Measurements from ENCODE around the gene ZNF519.

The ZNF519 gene

DNA sequence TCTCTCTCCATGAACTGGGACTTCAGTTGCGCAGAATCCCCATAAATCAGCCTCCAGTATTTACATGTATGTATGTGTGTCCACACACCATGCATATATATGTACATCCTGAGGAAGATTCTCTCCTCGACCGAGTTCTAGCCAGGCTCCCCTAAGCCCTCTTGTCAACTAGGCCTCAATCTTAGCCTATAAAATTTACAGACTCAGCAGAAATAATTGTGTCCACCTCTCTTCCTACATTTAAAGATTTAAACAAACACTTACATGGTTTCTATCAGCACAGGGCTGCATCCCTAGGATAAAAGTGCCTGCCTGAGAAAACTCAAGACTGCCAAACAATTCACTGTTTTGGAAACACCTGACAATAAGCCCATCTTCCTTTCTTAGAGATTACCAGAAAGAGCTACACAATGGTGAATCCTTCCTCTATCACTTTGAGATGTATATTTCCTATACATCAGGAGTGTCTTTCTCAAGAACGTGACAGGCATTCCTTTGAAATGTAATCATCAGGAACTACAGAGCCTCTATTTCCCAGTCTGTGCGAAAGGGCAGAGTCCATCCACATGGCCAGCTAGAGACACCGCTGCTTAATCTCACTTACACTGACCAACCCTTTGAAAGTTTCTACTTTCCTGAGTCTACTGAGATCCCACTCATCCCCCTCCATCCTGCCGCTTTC, 39.5 kb downstream of the ZNF519 start:
- Histone ChIP-seq H3K9me3 (ENCODE audit: control insufficient read depth, insufficient read depth, low read length) (peaks cover 3% of the 10 kb centered on the region; the same call in 1 of the 2 replicates), H3K36me3 (ENCODE audit: insufficient read depth, low read length) (peaks cover 6% of the 10 kb centered on the region)

GRCh38 chr18:14089781-14090180, 42.5 kb downstream of the ZNF519 start:
- Histone ChIP-seq H3K9ac (ENCODE audit: low read depth, low read length) (no peak overlapping the region), H3K36me3 (ENCODE audit: insufficient read depth, low read length) (no peaks in the 10 kb centered on the region), H3K9me3 (ENCODE audit: control insufficient read depth, insufficient read depth, low read length) (no peaks in the 10 kb centered on the region), H3K4me1 (ENCODE audit: insufficient read depth, low read length) (no peaks in the 10 kb centered on the region)

More for the DNA sequence above, 39.5 kb downstream of the ZNF519 start:
- Histone ChIP-seq H3K4me1 (ENCODE audit: insufficient read depth, low read length) (no peaks in the 10 kb centered on the region), H3K9ac (ENCODE audit: low read depth, low read length) (no peak overlapping the region)

GRCh38 chr18:14089191-14089590, 43.0 kb downstream of the ZNF519 start:
- Histone ChIP-seq H3K9me3 (ENCODE audit: control insufficient read depth, insufficient read depth, low read length) (no peaks in the 10 kb centered on the region), H3K9ac (ENCODE audit: low read depth, low read length) (no peak overlapping the region), H3K4me1 (ENCODE audit: insufficient read depth, low read length) (no peaks in the 10 kb centered on the region), H3K36me3 (ENCODE audit: insufficient read depth, low read length) (no peaks in the 10 kb centered on the region)

DNA sequence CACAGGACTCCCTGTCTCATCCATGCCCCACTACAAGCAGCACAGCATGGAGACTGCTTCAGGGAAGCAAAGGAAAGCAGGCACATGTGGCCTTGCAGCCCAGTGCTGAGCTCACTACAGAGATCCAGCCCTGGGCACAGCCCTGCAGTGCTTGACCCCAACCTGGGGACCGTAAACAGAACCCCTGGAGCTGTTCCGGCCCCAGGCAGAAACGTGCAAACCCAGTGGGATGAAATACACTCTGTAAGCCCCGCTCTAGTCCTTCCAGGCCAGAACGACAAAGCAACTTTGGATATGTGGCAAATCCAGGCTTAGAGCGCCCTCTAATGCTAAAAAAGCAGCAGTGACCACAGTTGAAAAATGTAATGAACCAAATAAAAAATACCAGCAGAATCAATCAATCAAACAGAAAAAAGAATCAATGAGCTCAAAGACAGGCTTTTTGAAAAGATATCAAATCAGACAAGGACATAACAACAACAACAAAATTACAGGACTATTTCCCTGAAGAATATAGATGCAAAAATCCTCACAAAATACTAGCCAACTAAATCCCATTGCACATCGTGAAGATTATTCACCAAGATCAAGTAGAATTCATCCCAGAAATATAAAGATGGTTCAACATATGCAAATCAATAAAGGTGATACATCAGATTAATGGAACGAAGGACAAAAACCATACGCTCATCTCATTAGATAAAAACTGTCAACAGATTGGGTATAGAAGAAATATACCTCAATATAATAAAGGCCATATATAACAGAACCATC, 45.6 kb downstream of the ZNF519 start:
- Histone ChIP-seq H3K9ac (ENCODE audit: low read depth, low read length) (no peak overlapping the region), H3K36me3 (ENCODE audit: insufficient read depth, low read length) (no peaks in the 10 kb centered on the region)

DNA sequence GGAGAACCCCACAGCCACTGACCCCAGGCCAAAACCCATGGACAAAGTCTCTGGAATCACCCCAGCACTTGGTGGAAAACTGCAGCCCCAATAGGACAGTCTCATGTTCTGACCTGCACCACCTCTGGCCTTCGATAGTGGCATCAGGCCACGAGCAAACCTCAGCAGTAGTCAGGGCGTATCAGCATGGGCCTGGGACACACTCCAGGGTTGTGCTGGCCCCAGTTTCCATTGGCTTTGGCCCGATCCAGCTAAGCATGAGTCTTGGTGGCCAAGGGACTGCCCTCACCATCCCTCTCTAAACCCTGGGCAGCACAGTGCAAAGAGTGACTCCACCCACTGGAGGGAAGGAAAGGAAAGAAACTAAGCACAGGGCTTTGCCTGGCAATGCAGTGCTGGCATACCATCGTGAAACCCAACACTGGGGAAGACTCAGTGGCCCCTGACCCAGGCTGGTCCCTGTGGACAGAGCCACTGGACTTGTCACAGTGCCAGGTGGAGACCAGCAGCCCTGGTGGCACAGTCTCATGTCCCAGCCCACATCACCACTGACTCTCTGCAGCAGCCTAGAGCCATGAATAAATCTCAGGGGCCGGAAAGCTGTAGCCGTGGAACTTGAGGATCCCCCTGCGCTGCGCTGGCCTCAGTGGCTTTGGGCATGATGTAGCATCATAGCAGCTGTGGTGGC, 46.3 kb downstream of the ZNF519 start:
- Histone ChIP-seq H3K9me3 (ENCODE audit: control insufficient read depth, insufficient read depth, low read length) (no peaks in the 10 kb centered on the region), H3K9ac (ENCODE audit: low read depth, low read length) (no peak overlapping the region), H3K36me3 (ENCODE audit: insufficient read depth, low read length) (no peaks in the 10 kb centered on the region), H3K4me1 (ENCODE audit: insufficient read depth, low read length) (no peaks in the 10 kb centered on the region)

More for the DNA sequence above, 45.6 kb downstream of the ZNF519 start:
- H3K4me1 ChIP-seq (ENCODE audit: insufficient read depth, low read length), result no peaks in the 10 kb centered on the region
- H3K9me3 ChIP-seq (ENCODE audit: control insufficient read depth, insufficient read depth, low read length), result no peaks in the 10 kb centered on the region

GRCh38 chr18:14075196-14075595, 57.0 kb downstream of the ZNF519 start:
- Histone ChIP-seq H3K36me3 (ENCODE audit: insufficient read depth, low read length) (0 out of 2 replicates have a peak, but pooled peaks cover 5% of the 10 kb centered on the region), H3K9ac (ENCODE audit: low read depth, low read length) (no peak overlapping the region), H3K4me1 (ENCODE audit: insufficient read depth, low read length) (no peaks in the 10 kb centered on the region), H3K9me3 (ENCODE audit: control insufficient read depth, insufficient read depth, low read length) (no peaks in the 10 kb centered on the region)

GRCh38 chr18:14074187-14074586, 58.0 kb downstream of the ZNF519 start:
- H3K9me3 ChIP-seq (ENCODE audit: control insufficient read depth, insufficient read depth, low read length), result no peaks in the 10 kb centered on the region
- no peaks in the 10 kb centered on the region for H3K4me1 ChIP-seq (ENCODE audit: insufficient read depth, low read length)
- H3K36me3 ChIP-seq (ENCODE audit: insufficient read depth, low read length), result 0 out of 2 replicates have a peak, but pooled peaks cover 5% of the 10 kb centered on the region
- no peak overlapping the region for H3K9ac ChIP-seq (ENCODE audit: low read depth, low read length)

DNA sequence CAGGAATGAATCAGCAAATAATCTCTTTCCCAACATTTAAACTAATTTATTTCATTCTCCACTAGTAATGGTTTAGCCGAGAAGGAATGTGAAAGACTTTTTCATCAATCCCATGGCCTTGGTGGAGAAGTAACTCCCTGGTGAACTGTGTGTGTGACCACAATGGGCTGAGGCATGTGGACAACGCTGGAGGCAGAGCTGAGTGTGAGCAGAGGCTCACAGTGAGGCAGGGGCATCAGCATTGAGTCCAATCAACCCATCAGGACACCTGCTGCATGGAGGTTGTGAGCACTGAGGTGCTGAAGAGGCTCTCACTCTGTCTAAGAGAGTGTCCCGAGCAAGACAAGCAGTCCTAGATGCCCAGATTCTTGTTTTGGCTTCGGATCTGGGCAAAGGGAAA, 78.6 kb downstream of the ZNF519 start:
- Histone ChIP-seq H3K4me1 (ENCODE audit: insufficient read depth, low read length) (no peaks in the 10 kb centered on the region), H3K9ac (ENCODE audit: low read depth, low read length) (no peak overlapping the region), H3K9me3 (ENCODE audit: control insufficient read depth, insufficient read depth, low read length) (no peaks in the 10 kb centered on the region; the same call in 1 of the 2 replicates), H3K36me3 (ENCODE audit: insufficient read depth, low read length) (no peaks in the 10 kb centered on the region; the same call in 1 of the 2 replicates)

Data from ES-I3 (cell line).